ENCODE measurements around the gene INTS14. TPM values are rescaled to one million over a fixed set of nuclear protein-coding genes. Genes with fewer than 3 reads are reported as not detected.

Gene INTS14
- total RNA-seq, 6 experiments from 2014 or later: 15.3 to 19.8 (median 17.4) TPM

- Histone ChIP-seq H3K4me1 (no peaks in the 10 kb centered on the region), H3K9me3 (no peaks in the 10 kb centered on the region), H3K27me3 (no peaks in the 10 kb centered on the region), H3K36me3 (peaks cover 0 to 23% (median 10%) of the 10 kb centered on the region in 4 donors), H3K4me3 (no peak overlapping the region), H3K27ac (no peak overlapping the region)
- WGBS (ENCODE audit: insufficient coverage, low coverage, low lambda C conversion rate, missing lambda C conversion rate): 83% methylated on average over 2 of the region's 2 CpGs
- DNase-seq: no peak
- no peak for TF ChIP-seq CTCF (IDR thresholded peaks at IDR 0.05)
- no peak for TF ChIP-seq POLR2A (IDR thresholded peaks at IDR 0.05)
- no peak for ATAC-seq
- intact Hi-C loops (cut with DNase I): no loop called here
Measured at GRCh38 chr15:65571971-65572370, 39.0 kb downstream of the INTS14 start.

GRCh38 chr15:65569728-65570127 is 41.2 kb downstream of the INTS14 start:
- TF ChIP-seq CTCF (IDR thresholded peaks at IDR 0.05) (no peak), POLR2A (IDR thresholded peaks at IDR 0.05) (no peak)
- intact Hi-C loops (cut with DNase I): no loop called here
- WGBS (ENCODE audit: insufficient coverage, low coverage, low lambda C conversion rate, missing lambda C conversion rate): 76% methylated on average over 3 of the region's 3 CpGs
- H3K4me3 ChIP-seq: no peak overlapping the region
- no peak for ATAC-seq
- H3K9me3 ChIP-seq: no peaks in the 10 kb centered on the region
- no peaks in the 10 kb centered on the region for H3K4me1 ChIP-seq
- H3K27me3 ChIP-seq: no peaks in the 10 kb centered on the region
- no peak for DNase-seq
- H3K36me3 ChIP-seq: peaks cover 0 to 30% (median 10%) of the 10 kb centered on the region in 4 donors
- no peak overlapping the region for H3K27ac ChIP-seq

GRCh38 chr15:65561934-65562333 is 49.0 kb downstream of the INTS14 start:
- Histone ChIP-seq H3K27me3 (no peaks in the 10 kb centered on the region), H3K4me1 (no peaks in the 10 kb centered on the region), H3K9me3 (no peaks in the 10 kb centered on the region), H3K4me3 (no peak overlapping the region), H3K36me3 (peaks cover 0 to 37% (median 12%) of the 10 kb centered on the region in 4 donors), H3K27ac (no peak overlapping the region)
- DNase-seq (no peak), ATAC-seq (no peak)
- intact Hi-C loops (cut with DNase I): no loop called here
- TF ChIP-seq POLR2A (IDR thresholded peaks at IDR 0.05): no peak
- TF ChIP-seq CTCF (IDR thresholded peaks at IDR 0.05): no peak
- 95% methylated on average over 6 of the region's 6 CpGs for WGBS (ENCODE audit: insufficient coverage, low coverage, low lambda C conversion rate, missing lambda C conversion rate)

GRCh38 chr15:65559941-65560340 is 51.0 kb downstream of the INTS14 start:
- Histone ChIP-seq H3K4me1 (no peaks in the 10 kb centered on the region), H3K4me3 (no peak overlapping the region), H3K9me3 (no peaks in the 10 kb centered on the region), H3K27ac (no peak overlapping the region), H3K27me3 (no peaks in the 10 kb centered on the region), H3K36me3 (peaks cover 0 to 43% (median 12%) of the 10 kb centered on the region in 4 donors)
- TF ChIP-seq CTCF (IDR thresholded peaks at IDR 0.05): no peak
- no peak for TF ChIP-seq POLR2A (IDR thresholded peaks at IDR 0.05)
- no peak for DNase-seq
- ATAC-seq: no peak
- intact Hi-C loops (cut with DNase I): no loop called here
